LNCaP clone FGC (cell line): ENCODE data around the gene PAQR6.
"Not testable (repeated sequence)": the region's sequence is repeated elsewhere in the genome, so short reads cannot be mapped to it uniquely, and the experiment has no call there.

Experiments used
- DNase-seq: peaks from one replicate; pipeline ENCODE4 v3.0.0-alpha.2; 2011; ENCODE audit warnings: low read depth
- H3K4me3 ChIP-seq: 2 replicates; pipeline ENCODE4 v1.5.1; 2011; ENCODE audit warnings: mild to moderate bottlenecking, low read depth, low read length, control low read depth
- CTCF ChIP-seq: IDR thresholded peaks from 2 replicates; pipeline ENCODE4 v1.5.1; 2012; ENCODE audit warnings: mild to moderate bottlenecking; ENCODE audit not compliant: control insufficient read depth, insufficient read depth; ENCODE audit errors: extremely low read depth

PAQR6 gene

GRCh38 chr1:156221986-156222692, 25.7 kb downstream of the PAQR6 start:
- DNase-seq = no peak
- TF ChIP-seq CTCF = no peak
- H3K4me3 ChIP-seq = no peak overlapping the region

DNA sequence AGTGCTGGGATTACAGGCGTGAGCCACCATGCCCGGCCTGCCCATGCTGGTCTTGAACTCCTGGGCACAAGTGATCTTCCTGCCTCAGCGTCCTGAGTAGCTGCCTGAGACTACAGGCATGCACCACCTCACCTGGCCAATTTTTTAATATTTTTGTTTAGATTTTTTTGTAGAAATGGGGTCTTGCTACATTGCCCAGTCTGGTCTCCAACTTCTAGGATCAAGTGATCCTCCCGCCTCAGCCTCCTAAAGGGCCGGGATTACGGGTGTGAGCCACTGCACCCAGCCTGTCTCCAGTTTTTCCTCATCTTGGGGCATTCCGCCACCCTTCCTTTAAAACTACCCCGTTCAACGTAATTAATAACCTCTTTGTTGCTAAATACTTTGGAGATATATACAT, 27.6 kb downstream of the PAQR6 start:
- no peak overlapping the region for H3K4me3 ChIP-seq
- DNase-seq = no peak
- TF ChIP-seq CTCF = no peak

- no peak overlapping the region for H3K4me3 ChIP-seq
- DNase-seq = peak; percentile 82
- no peak for TF ChIP-seq CTCF
Measured at GRCh38 chr1:156217871-156218270, 30.0 kb downstream of the PAQR6 start.

GRCh38 chr1:156216361-156217086, 31.3 kb downstream of the PAQR6 start:
- not testable (repeated sequence) for DNase-seq, H3K4me3 ChIP-seq

- peak overlapping the region; percentile 85 for H3K4me3 ChIP-seq
- no peak for DNase-seq
- no peak for TF ChIP-seq CTCF
Measured at GRCh38 chr1:156214024-156214748, 33.7 kb downstream of the PAQR6 start.

- no peak for DNase-seq
- H3K4me3 ChIP-seq = peak overlapping the region; percentile 85
- TF ChIP-seq CTCF = no peak
Measured at GRCh38 chr1:156213644-156213966, 34.3 kb downstream of the PAQR6 start.
